Measurements from ENCODE around the gene GLE1.

DNA sequence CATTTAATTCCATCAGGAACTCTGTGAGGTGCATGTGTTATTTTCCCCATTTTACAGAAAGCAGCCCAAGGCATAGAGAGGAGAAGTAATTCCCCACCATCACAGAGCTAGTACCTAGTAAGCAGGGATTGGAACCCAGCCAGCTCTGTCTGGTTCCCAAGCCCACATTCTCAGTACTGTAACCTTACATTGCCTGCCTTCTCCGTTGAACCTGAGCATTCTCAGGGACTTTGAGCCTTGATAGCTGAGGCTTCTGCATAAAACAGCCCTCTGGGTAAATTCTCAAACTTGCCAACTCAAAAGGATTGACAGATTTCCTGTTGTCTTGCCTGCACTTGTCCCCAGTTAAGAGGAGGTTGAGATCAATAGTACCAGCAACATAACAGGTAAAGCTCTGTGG, 9.2 kb upstream of the GLE1 start:
- no peak for TF ChIP-seq POLR2A (IDR thresholded peaks at IDR 0.05; ENCODE audit: low read depth, low read length)
- no peak for TF ChIP-seq CTCF (IDR thresholded peaks at IDR 0.05; ENCODE audit: extremely low read depth in 1 of 2, insufficient read depth in 1 of 2, low read depth in 1 of 2, low read length in 2 of 2)

Measured in endothelial cell of umbilical vein (primary cell).